Fibroblast of lung (primary cell): ENCODE measurements around the gene GOLGA3.
"Not testable (repeated sequence)": the region's sequence is repeated elsewhere in the genome, so short reads cannot be mapped to it uniquely, and the experiment has no call there.

Experiments
- CTCF ChIP-seq, 2 donors: IDR thresholded peaks in 1 of 2; conservative IDR thresholded peaks in 1 of 2; 1 replicate in 1 of 2; 2 replicates in 1 of 2; pipeline ENCODE4 v1.5.1; 2011 to 2012; ENCODE audit warnings: low read length in 2 of 2, control low read depth in 1 of 2, inconsistent platforms in 1 of 2, low read depth in 1 of 2, mild to moderate bottlenecking in 1 of 2
- EZH2 ChIP-seq: IDR thresholded peaks from 2 replicates; pipeline ENCODE4 v1.5.1; 2012; ENCODE audit warnings: low read length, control low read depth, mild to moderate bottlenecking; ENCODE audit errors: missing control alignments

GRCh38 chr12:132753670-132754069 lies 75.0 kb downstream of the GOLGA3 start:
- TF ChIP-seq CTCF (conservative IDR thresholded peaks at IDR 0.05 in 1 of 2, IDR thresholded peaks at IDR 0.05 in 1 of 2; ENCODE audit: low read depth in 1 of 2, low read length in 2 of 2); EZH2: not testable (repeated sequence)
